ENCODE results near the gene SLC5A8.

GRCh38 chr12:101235686-101236085 lies 25.6 kb upstream of the SLC5A8 start:
- TF ChIP-seq EZH2 (IDR thresholded peaks at IDR 0.05; ENCODE audit: low read depth) (no peak), CTCF (conservative IDR thresholded peaks at IDR 0.05) (no peak)

All from PC-9 (cell line).